H9 (cell line): Measurements from ENCODE around the gene ANKIB1. TPM values are rescaled to one million over a fixed set of nuclear protein-coding genes. Genes with fewer than 3 reads are reported as not detected.

Experiments used
- DNase-seq: peaks from one replicate; pipeline ENCODE4 v3.0.0-alpha.2; 2017
- H2AFZ ChIP-seq: one replicate; pipeline ENCODE4 v1.6.1; 2013; ENCODE audit warnings: mild to moderate bottlenecking, low read length, control low read depth, moderate library complexity
- H2AK5ac ChIP-seq: 2 replicates; pipeline ENCODE4 v1.6.1; 2013; ENCODE audit warnings: low read length, control low read depth, mixed read lengths; ENCODE audit not compliant: insufficient read length
- H2BK120ac ChIP-seq: one replicate; pipeline ENCODE4 v1.6.1; 2013; ENCODE audit warnings: low read depth, mild to moderate bottlenecking, low read length, control low read depth, inconsistent platforms; ENCODE audit not compliant: poor library complexity, severe bottlenecking
- H2BK12ac ChIP-seq: 2 replicates; pipeline ENCODE4 v1.6.1; 2013; ENCODE audit warnings: low read length, control low read depth, mixed read lengths, low read depth; ENCODE audit not compliant: insufficient read length
- H2BK15ac ChIP-seq: 2 replicates; pipeline ENCODE4 v1.6.1; 2013; ENCODE audit warnings: low read depth, low read length, control low read depth
- H2BK20ac ChIP-seq: one replicate; pipeline ENCODE4 v1.6.1; 2013; ENCODE audit warnings: low read depth, mild to moderate bottlenecking, low read length, control low read depth, inconsistent platforms; ENCODE audit not compliant: poor library complexity, severe bottlenecking
- H2BK5ac ChIP-seq: 2 replicates; pipeline ENCODE4 v1.6.1; 2013; ENCODE audit warnings: low read length, control low read depth, mixed read lengths; ENCODE audit not compliant: insufficient read length
- H3K14ac ChIP-seq: 2 replicates; pipeline ENCODE4 v1.6.1; 2013; ENCODE audit warnings: low read length, control low read depth; ENCODE audit not compliant: insufficient read depth
- H3K18ac ChIP-seq: 2 replicates; pipeline ENCODE4 v1.6.1; 2013; ENCODE audit warnings: low read depth, mild to moderate bottlenecking, mixed read lengths, low read length, control low read depth; ENCODE audit not compliant: insufficient read length
- H3K23ac ChIP-seq: 2 replicates; pipeline ENCODE4 v1.6.1; 2013; ENCODE audit warnings: low read length, control low read depth, mixed read lengths, low read depth; ENCODE audit not compliant: insufficient read length
- H3K23me2 ChIP-seq: 2 replicates; pipeline ENCODE4 v1.6.1; 2013; ENCODE audit warnings: low read depth, mild to moderate bottlenecking, mixed read lengths, low read length, control low read depth; ENCODE audit not compliant: insufficient read length, poor library complexity, severe bottlenecking
- H3K27ac ChIP-seq: 2 replicates; pipeline ENCODE4 v1.5.1; 2013; ENCODE audit warnings: low read length, control low read depth, mixed read lengths, low read depth; ENCODE audit not compliant: insufficient read length
- H3K27me3 ChIP-seq: 2 replicates; pipeline ENCODE4 v1.6.1; 2013; ENCODE audit warnings: low read length, control low read depth, inconsistent platforms; ENCODE audit not compliant: insufficient read depth
- H3K4ac ChIP-seq: 2 replicates; pipeline ENCODE4 v1.6.1; 2013; ENCODE audit warnings: low read depth, mild to moderate bottlenecking, control low read depth, inconsistent platforms, low read length, moderate library complexity
- H3K4me1 ChIP-seq: 2 replicates; pipeline ENCODE4 v1.6.1; 2013; ENCODE audit warnings: low read length, control low read depth, inconsistent platforms; ENCODE audit not compliant: insufficient read depth
- H3K4me2 ChIP-seq: 2 replicates; pipeline ENCODE4 v1.6.1; 2013; ENCODE audit warnings: low read length, control low read depth, mixed read lengths; ENCODE audit not compliant: insufficient read length, insufficient read depth
- H3K56ac ChIP-seq: 2 replicates; pipeline ENCODE4 v1.6.1; 2013; ENCODE audit warnings: low read depth, mild to moderate bottlenecking, mixed read lengths, low read length, control low read depth; ENCODE audit not compliant: insufficient read length
- H3K79me1 ChIP-seq: 2 replicates; pipeline ENCODE4 v1.6.1; 2013; ENCODE audit warnings: low read depth, mild to moderate bottlenecking, moderate library complexity, low read length, control low read depth, inconsistent platforms; ENCODE audit not compliant: insufficient read depth, poor library complexity, severe bottlenecking
- H3K79me2 ChIP-seq: 2 replicates; pipeline ENCODE4 v1.6.1; 2013; ENCODE audit warnings: low read length, control low read depth, inconsistent platforms; ENCODE audit not compliant: insufficient read depth
- H3K9ac ChIP-seq: 2 replicates; pipeline ENCODE4 v1.6.1; 2013; ENCODE audit warnings: low read length, control low read depth, mixed read lengths; ENCODE audit not compliant: insufficient read length; ENCODE audit errors: extremely low read depth
- H3K9me3 ChIP-seq: one replicate; pipeline ENCODE4 v1.6.1; 2013; ENCODE audit warnings: low read depth, low read length, inconsistent platforms; ENCODE audit not compliant: control insufficient read depth
- H3T11ph ChIP-seq: one replicate; pipeline ENCODE4 v1.6.1; 2013; ENCODE audit warnings: mild to moderate bottlenecking, low read length, control low read depth, inconsistent platforms
- H4K20me1 ChIP-seq: one replicate; pipeline ENCODE4 v1.6.1; 2013; ENCODE audit not compliant: control insufficient read depth, insufficient read length, insufficient read depth
- H4K5ac ChIP-seq: 2 replicates; pipeline ENCODE4 v1.6.1; 2013; ENCODE audit warnings: low read depth, mild to moderate bottlenecking, mixed read lengths, low read length, control low read depth; ENCODE audit not compliant: insufficient read length
- H4K8ac ChIP-seq: replicated peaks from 2 replicates; pipeline ENCODE4 v1.6.1; 2013; ENCODE audit warnings: low read length, control low read depth, mixed read lengths, low read depth; ENCODE audit not compliant: insufficient read length
- H4K91ac ChIP-seq: 2 replicates; pipeline ENCODE4 v1.6.1; 2013; ENCODE audit warnings: low read depth, mild to moderate bottlenecking, moderate library complexity, mixed read lengths, low read length, control low read depth; ENCODE audit not compliant: insufficient read length
- H3K27ac Mint-ChIP-seq, 3 experiments: 2 replicates in 2 of 3; 3 replicates in 1 of 3; pipeline ENCODE4 v1.8.0; 2020 to 2021; ENCODE audit warnings: mixed read lengths in 3 of 3, mild to moderate bottlenecking in 1 of 3, moderate library complexity in 1 of 3
- H3K27me3 Mint-ChIP-seq: 2 replicates; pipeline ENCODE4 v1.8.0; 2021; ENCODE audit warnings: low read depth, mild to moderate bottlenecking, moderate library complexity, mixed read lengths
- H3K36me3 Mint-ChIP-seq, 3 experiments: 2 replicates in 2 of 3; 3 replicates in 1 of 3; pipeline ENCODE4 v1.8.0; 2020 to 2021; ENCODE audit warnings: low read depth in 3 of 3, mixed read lengths in 3 of 3; ENCODE audit not compliant: insufficient read depth in 1 of 3
- H3K4me1 Mint-ChIP-seq, 2 experiments: 2 replicates each; pipeline ENCODE4 v1.8.0; 2020; ENCODE audit warnings: mixed read lengths in 2 of 2
- H3K4me3 Mint-ChIP-seq, 2 experiments: 2 replicates in 1 of 2; 3 replicates in 1 of 2; pipeline ENCODE4 v1.8.0; 2020 to 2021; ENCODE audit warnings: mild to moderate bottlenecking in 2 of 2, mixed read lengths in 2 of 2, moderate library complexity in 1 of 2
- H3K9me3 Mint-ChIP-seq, 2 experiments: 2 replicates in 1 of 2; 3 replicates in 1 of 2; pipeline ENCODE4 v1.8.0; 2020; ENCODE audit warnings: mild to moderate bottlenecking in 2 of 2, mixed read lengths in 2 of 2, moderate library complexity in 1 of 2
- CTCF ChIP-seq: fragments of 200-600 bp; sonication (generic); conservative IDR thresholded peaks from 3 replicates; pipeline ENCODE4 v1.8.0; 2021; ENCODE audit warnings: antibody characterized with exemption, mild to moderate bottlenecking
- WGBS: extraction: QIAGEN DNeasy Blood & Tissue Kit; methylation state at CpG from one replicate; pipeline ENCODE4 v1.1.7; 2013; ENCODE audit warnings: missing lambda C conversion rate, low lambda C conversion rate, mixed read lengths; ENCODE audit not compliant: insufficient read length; ENCODE audit errors: extremely low coverage; 5-methylcytosine and 5-hydroxymethylcytosine counted together
- total RNA-seq: library from RNA; stranded (reverse); gene quantifications from 2 replicates; pipeline ENCODE4 v1.2.1, GENCODE V29; 2021

Gene ANKIB1
- total RNA-seq, 1 experiment from 2014 or later, result 42.0 TPM

GRCh38 chr7:92412745-92413144 is 167.0 kb downstream of the ANKIB1 start:
- Histone ChIP-seq H3K4me2 (no peak overlapping the region), H3K4ac (no peak overlapping the region), H3K27me3 (no peaks in the 10 kb centered on the region), H2BK12ac (no peak overlapping the region), H3K79me2 (no peaks in the 10 kb centered on the region), H3K9ac (no peak overlapping the region), H3K18ac (no peak overlapping the region), H3K56ac (no peak overlapping the region), H3K4me1 (no peaks in the 10 kb centered on the region), H3K23me2 (no peaks in the 10 kb centered on the region), H2AFZ (no peak overlapping the region), H3K14ac (no peak overlapping the region), H3K27ac (no peak overlapping the region), H2BK20ac (no peak overlapping the region), H4K5ac (no peak overlapping the region), H4K91ac (no peak overlapping the region), H4K8ac (no peak overlapping the region), H2BK15ac (no peak overlapping the region), H3K9me3 (no peaks in the 10 kb centered on the region), H3K23ac (no peak overlapping the region), H3T11ph (no peak overlapping the region), H4K20me1 (no peaks in the 10 kb centered on the region), H2BK120ac (no peak overlapping the region), H3K79me1 (no peaks in the 10 kb centered on the region), H2AK5ac (no peak overlapping the region), H2BK5ac (no peak overlapping the region)
- no peak for TF ChIP-seq CTCF
- peaks cover 2% of the 10 kb centered on the region for H3K27me3 Mint-ChIP-seq
- peaks cover 0 to 4% of the 10 kb centered on the region in 2 experiments; a peak in 3 of 4 replicates for H3K4me1 Mint-ChIP-seq
- no peak overlapping the region for H3K4me3 Mint-ChIP-seq
- no peak overlapping the region for H3K27ac Mint-ChIP-seq
- no peak for DNase-seq
- WGBS, result no CpG with 5 or more reads among the region's 11 CpGs
- no peaks in the 10 kb centered on the region for H3K36me3 Mint-ChIP-seq
- H3K9me3 Mint-ChIP-seq, result no peaks in the 10 kb centered on the region
